Endothelial cell of umbilical vein (primary cell): ENCODE results near the gene AMBP. TPM values are rescaled to one million over a fixed set of nuclear protein-coding genes. Genes with fewer than 3 reads are reported as not detected.

Source experiments
- BruUV-seq: library from RNA; stranded (reverse); fragments of 400-500 nt; replicated peaks from 2 replicates; lab custom pipeline; 2021; lab: Mats Ljungman, UMichigan
- CTCF ChIA-PET: fragments of 300-600, 350-600 bp; sonication (Branson Sonifier 250); formaldehyde crosslinking; loops from one replicate; lab custom pipeline; 2021; ENCODE audit warnings: antibody characterized with exemption, inconsistent platforms; lab: Charles Lee
- POLR2A ChIA-PET: fragments of 300-600, 350-600 bp; sonication (Branson Sonifier 250); formaldehyde crosslinking; loops from one replicate; lab custom pipeline; 2021; ENCODE audit warnings: antibody characterized with exemption, inconsistent platforms; lab: Charles Lee
- DNase-seq: peaks from one replicate; pipeline ENCODE4 v3.0.0-alpha.2; 2011; ENCODE audit warnings: low read depth, low spot score
- FAIRE-seq: peaks from 2 replicates; lab custom pipeline; 2011; peaks lifted over from hg19 to GRCh38; lab: Jason Lieb, UNC
- H2AFZ ChIP-seq: 2 replicates; pipeline ENCODE4 v1.6.0; 2012; ENCODE audit warnings: low read depth, low read length, control low read depth, inconsistent platforms
- H3K27ac ChIP-seq: 2 replicates; pipeline ENCODE4 v1.5.1; 2011; ENCODE audit warnings: low read depth, mild to moderate bottlenecking, control low read depth, low read length, moderate library complexity; ENCODE audit not compliant: insufficient read depth
- H3K27me3 ChIP-seq, 2 experiments: 2 replicates each; pipeline versions ENCODE4 v1.6.0 to v1.6.1; 2011; ENCODE audit warnings: low read length in 2 of 2, mixed read lengths in 1 of 2; ENCODE audit not compliant: control insufficient read depth in 2 of 2, insufficient read depth in 2 of 2
- H3K36me3 ChIP-seq, 2 experiments: 2 replicates in 1 of 2; 3 replicates in 1 of 2; pipeline ENCODE4 v1.5.1; 2011; ENCODE audit warnings: low read length in 2 of 2, mild to moderate bottlenecking in 1 of 2, moderate library complexity in 1 of 2; ENCODE audit not compliant: control insufficient read depth in 2 of 2, insufficient read depth in 2 of 2; ENCODE audit errors: extremely low read depth in 1 of 2
- H3K4me1 ChIP-seq: 3 replicates; pipeline ENCODE4 v1.5.1; 2011; ENCODE audit warnings: mild to moderate bottlenecking, low read length; ENCODE audit not compliant: control insufficient read depth, insufficient read depth; ENCODE audit errors: extremely low read depth
- H3K4me2 ChIP-seq: 2 replicates; pipeline ENCODE4 v1.6.1; 2011; ENCODE audit warnings: low read length, control low read depth, mixed read lengths; ENCODE audit not compliant: insufficient read depth
- H3K4me3 ChIP-seq, 3 experiments: fragments of 200-600 bp in 1 of 3; sonication (generic), shearing (Covaris generic) in 1 of 3; replicated peaks in 1 of 3; 2 replicates each; pipeline ENCODE4 v1.5.1; 2011 to 2016; ENCODE audit warnings: control low read depth in 3 of 3, low read length in 3 of 3, mild to moderate bottlenecking in 2 of 3, inconsistent platforms in 1 of 3, low read depth in 1 of 3, moderate library complexity in 1 of 3; ENCODE audit not compliant: insufficient read depth in 1 of 3
- H3K79me2 ChIP-seq: 2 replicates; pipeline ENCODE4 v1.6.0; 2012; ENCODE audit warnings: low read length, inconsistent platforms; ENCODE audit not compliant: control insufficient read depth, insufficient read depth
- H3K9ac ChIP-seq: replicated peaks from 2 replicates; pipeline ENCODE3; 2011; ENCODE audit warnings: low read length, control low read depth; ENCODE audit not compliant: insufficient read depth; ENCODE audit errors: extremely low read depth
- H3K9me1 ChIP-seq: replicated peaks from 3 replicates; pipeline ENCODE4 v1.6.0; 2011; ENCODE audit warnings: mild to moderate bottlenecking, low read length; ENCODE audit not compliant: control insufficient read depth, insufficient read depth; ENCODE audit errors: extremely low read depth
- H3K9me3 ChIP-seq: replicated peaks from 2 replicates; pipeline ENCODE4 v1.5.1; 2012; ENCODE audit warnings: low read length, inconsistent platforms; ENCODE audit not compliant: control insufficient read depth, insufficient read depth
- H4K20me1 ChIP-seq: replicated peaks from 2 replicates; pipeline ENCODE3; 2011; ENCODE audit warnings: mild to moderate bottlenecking, low read length; ENCODE audit not compliant: control insufficient read depth, insufficient read depth; ENCODE audit errors: extremely low read depth
- EZH2 ChIP-seq: IDR thresholded peaks from 2 replicates; pipeline ENCODE4 v1.6.1; 2012; ENCODE audit warnings: borderline replicate concordance, low read depth, mild to moderate bottlenecking, moderate library complexity, low read length, inconsistent platforms; ENCODE audit not compliant: severe bottlenecking
- FOS ChIP-seq: IDR thresholded peaks from 2 replicates; pipeline ENCODE4 v1.6.1; 2011; ENCODE audit warnings: mild to moderate bottlenecking, low read length, moderate library complexity, borderline replicate concordance; ENCODE audit not compliant: insufficient read depth
- GATA2 ChIP-seq: IDR thresholded peaks from 2 replicates; pipeline ENCODE4 v1.7.0; 2011; ENCODE audit warnings: low read depth, mild to moderate bottlenecking, moderate library complexity, mixed read lengths, low read length; ENCODE audit not compliant: insufficient read length, insufficient read depth
- JUN ChIP-seq: IDR thresholded peaks from 2 replicates; pipeline ENCODE4 v1.6.1; 2011; ENCODE audit warnings: borderline replicate concordance, low read depth; ENCODE audit not compliant: insufficient read length, insufficient read depth
- MAX ChIP-seq: IDR thresholded peaks from 2 replicates; pipeline ENCODE4 v1.6.1; 2011; ENCODE audit not compliant: insufficient read depth, insufficient read length
- MYC ChIP-seq: IDR thresholded peaks from one replicate; pipeline ENCODE4 v1.6.1; 2011; ENCODE audit warnings: mild to moderate bottlenecking, low read depth, low read length
- POLR2A ChIP-seq: IDR thresholded peaks from 2 replicates; pipeline ENCODE4 v1.6.1; 2012; ENCODE audit warnings: low read depth, mild to moderate bottlenecking, control low read depth, low read length
- POLR2AphosphoS5 ChIP-seq: IDR thresholded peaks from 2 replicates; pipeline ENCODE4 v1.6.1; 2012; ENCODE audit warnings: low read depth, mild to moderate bottlenecking, control low read depth, low read length, moderate library complexity; ENCODE audit not compliant: insufficient read depth
- dilution Hi-C: fragments of 300-500 bp; cut with MboI; formaldehyde crosslinking; loops from one replicate; pipeline ENCODE4 v1.15.0; 2019; ENCODE audit warnings: low sequenced_read_pairs; ENCODE audit not compliant: extremely low pct_ligation_motif_present
- intact Hi-C: fragments of 100-400 bp; cut with micrococcal nuclease; formaldehyde crosslinking; loops from one replicate; pipeline ENCODE4 v1.10.0; 2022
- polyA plus RNA-seq, 4 experiments: library from polyadenylated mRNA; depleted of rRNA in 3 of 4; stranded (reverse) in 3 of 4; unstranded in 1 of 4; fragments of >200 nt; gene quantifications; 2 replicates each; pipeline versions ENCODE4 v1.2.1 to v1.2.3, GENCODE V29; 2011 to 2012; ENCODE audit warnings: missing spikeins in 1 of 4
- total RNA-seq: library from RNA; stranded (reverse); gene quantifications from 2 replicates; pipeline ENCODE4 v1.2.3, GENCODE V29; 2021
- TF ChIP-seq, protein P1 (sequence below), 2 donors: IDR thresholded peaks; 1 replicate in 1 of 2; 2 replicates in 1 of 2; pipeline ENCODE4 v1.5.1; 2011; ENCODE audit warnings: low read length in 2 of 2, mild to moderate bottlenecking in 2 of 2, moderate library complexity in 2 of 2, control low read depth in 1 of 2, inconsistent platforms in 1 of 2, low read depth in 1 of 2; ENCODE audit not compliant: insufficient read depth in 1 of 2; ENCODE audit errors: extremely low read depth in 1 of 2

AMBP gene
- total and polyA plus RNA-seq, 2 donors (not counting 3 experiments of a cell fraction or from before 2014, with no cell fraction given) = not detected

DNA sequence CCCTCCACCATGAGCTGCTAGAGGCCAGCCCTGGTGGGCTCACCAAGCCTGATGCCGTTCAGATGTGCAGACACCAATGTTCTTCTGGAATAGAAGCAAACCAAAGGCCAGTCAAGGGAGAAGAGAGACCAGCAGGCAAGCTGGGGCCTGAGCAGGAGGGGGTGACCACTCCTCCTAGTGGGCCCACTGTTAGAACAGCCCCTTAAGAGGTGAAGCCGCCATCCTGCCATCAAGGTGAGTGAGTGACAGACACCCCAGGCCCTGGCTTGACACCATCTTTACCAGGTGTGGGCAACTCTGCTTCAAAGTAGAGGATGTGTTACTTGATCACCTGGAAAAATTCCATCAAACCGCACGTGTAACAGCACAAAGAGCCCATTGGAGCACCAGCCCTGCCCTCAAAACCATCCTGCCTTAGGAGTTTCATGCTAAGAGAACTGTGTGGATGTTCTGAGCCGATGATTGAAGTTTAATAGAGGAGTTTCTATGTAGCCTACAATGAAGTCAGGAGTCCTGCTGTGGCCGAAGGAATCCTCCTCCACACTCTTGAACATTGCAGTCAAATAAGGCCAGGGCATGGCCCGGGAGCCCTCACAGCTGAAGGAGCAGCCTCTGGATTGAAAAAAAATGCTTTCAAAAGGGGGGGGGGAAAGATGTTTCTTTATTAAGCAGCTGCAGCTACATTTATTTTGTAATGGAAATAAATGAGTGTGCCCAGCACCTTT, 20.8 kb downstream of the AMBP start:
- TF ChIP-seq JUN = no peak
- TF ChIP-seq MAX = no peak
- TF ChIP-seq MYC = no peak
- no peak for TF ChIP-seq EZH2
- no peak for TF ChIP-seq POLR2A
- TF ChIP-seq, protein P1, sequence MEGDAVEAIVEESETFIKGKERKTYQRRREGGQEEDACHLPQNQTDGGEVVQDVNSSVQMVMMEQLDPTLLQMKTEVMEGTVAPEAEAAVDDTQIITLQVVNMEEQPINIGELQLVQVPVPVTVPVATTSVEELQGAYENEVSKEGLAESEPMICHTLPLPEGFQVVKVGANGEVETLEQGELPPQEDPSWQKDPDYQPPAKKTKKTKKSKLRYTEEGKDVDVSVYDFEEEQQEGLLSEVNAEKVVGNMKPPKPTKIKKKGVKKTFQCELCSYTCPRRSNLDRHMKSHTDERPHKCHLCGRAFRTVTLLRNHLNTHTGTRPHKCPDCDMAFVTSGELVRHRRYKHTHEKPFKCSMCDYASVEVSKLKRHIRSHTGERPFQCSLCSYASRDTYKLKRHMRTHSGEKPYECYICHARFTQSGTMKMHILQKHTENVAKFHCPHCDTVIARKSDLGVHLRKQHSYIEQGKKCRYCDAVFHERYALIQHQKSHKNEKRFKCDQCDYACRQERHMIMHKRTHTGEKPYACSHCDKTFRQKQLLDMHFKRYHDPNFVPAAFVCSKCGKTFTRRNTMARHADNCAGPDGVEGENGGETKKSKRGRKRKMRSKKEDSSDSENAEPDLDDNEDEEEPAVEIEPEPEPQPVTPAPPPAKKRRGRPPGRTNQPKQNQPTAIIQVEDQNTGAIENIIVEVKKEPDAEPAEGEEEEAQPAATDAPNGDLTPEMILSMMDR (IDR thresholded peaks at IDR 0.05; ENCODE audit: extremely low read depth in 1 of 2, insufficient read depth in 1 of 2, low read depth in 1 of 2, low read length in 2 of 2) = no peak
- TF ChIP-seq POLR2AphosphoS5 = no peak
- no peak for TF ChIP-seq FOS
- TF ChIP-seq GATA2 = no peak
- no peaks in the 10 kb centered on the region for H3K79me2 ChIP-seq
- no peak overlapping the region for H3K9ac ChIP-seq
- POLR2A ChIA-PET = no interaction called here
- DNase-seq = no peak
- H3K9me1 ChIP-seq = no peaks in the 10 kb centered on the region
- H3K36me3 ChIP-seq = peaks cover 3 to 10% of the 10 kb centered on the region in 2 experiments
- no TSS peak for BruUV-seq
- no peaks in the 10 kb centered on the region for H3K9me3 ChIP-seq
- no peak overlapping the region for H3K4me3 ChIP-seq
- no peak for FAIRE-seq
- intact Hi-C loops (no loop called here), dilution Hi-C loops (no loop called here)
- H3K27me3 ChIP-seq = peaks cover 0 to 2% of the 10 kb centered on the region in 2 experiments
- no peaks in the 10 kb centered on the region for H4K20me1 ChIP-seq
- H3K27ac ChIP-seq = no peak overlapping the region
- no peaks in the 10 kb centered on the region for H3K4me1 ChIP-seq
- H3K4me2 ChIP-seq = no peak overlapping the region
- H2AFZ ChIP-seq = no peak overlapping the region
- CTCF ChIA-PET = interaction anchor here (0.8 to 1.9 kb wide), 6 partner anchors 12 to 320 kb away, joined by 3 to 10 read pairs (median 3); no protein-coding TSS in a partner anchor
